T-helper 1 cell (primary cell): ENCODE measurements around the gene METTL23.

Experiments used
- DNase-seq, 5 donors: peaks; one replicate each; pipeline ENCODE4 v3.0.0-alpha.2; 2012 to 2020

The METTL23 gene

DNA sequence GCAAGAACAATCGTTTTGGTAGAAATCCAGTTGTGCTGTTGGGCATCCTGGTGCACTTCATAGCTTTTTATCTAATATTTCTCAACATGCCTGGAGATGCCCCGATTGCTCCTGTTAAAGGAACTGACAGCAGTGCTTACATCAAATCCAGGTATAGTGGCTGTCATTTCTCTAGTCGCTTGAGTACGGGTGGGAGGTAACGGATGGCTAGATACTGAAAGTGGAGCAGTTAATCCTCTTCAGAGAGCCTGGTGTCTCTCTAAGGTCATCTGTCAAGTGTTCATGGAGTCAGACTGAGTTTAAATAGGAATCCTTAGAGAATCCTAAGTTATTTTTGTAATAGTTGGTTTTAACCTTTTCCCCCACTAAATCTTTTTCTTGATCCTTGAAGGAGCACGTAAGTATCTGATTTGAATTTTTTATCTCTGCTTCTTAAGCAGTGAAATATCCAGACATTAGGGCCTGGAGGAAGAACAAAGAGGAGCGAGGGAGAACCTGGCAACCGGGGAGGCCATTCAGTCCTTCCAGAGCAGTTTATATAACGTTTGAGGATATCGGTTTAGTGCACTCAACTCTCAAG is 48.5 kb downstream of the METTL23 start:
- no peak for DNase-seq

DNA sequence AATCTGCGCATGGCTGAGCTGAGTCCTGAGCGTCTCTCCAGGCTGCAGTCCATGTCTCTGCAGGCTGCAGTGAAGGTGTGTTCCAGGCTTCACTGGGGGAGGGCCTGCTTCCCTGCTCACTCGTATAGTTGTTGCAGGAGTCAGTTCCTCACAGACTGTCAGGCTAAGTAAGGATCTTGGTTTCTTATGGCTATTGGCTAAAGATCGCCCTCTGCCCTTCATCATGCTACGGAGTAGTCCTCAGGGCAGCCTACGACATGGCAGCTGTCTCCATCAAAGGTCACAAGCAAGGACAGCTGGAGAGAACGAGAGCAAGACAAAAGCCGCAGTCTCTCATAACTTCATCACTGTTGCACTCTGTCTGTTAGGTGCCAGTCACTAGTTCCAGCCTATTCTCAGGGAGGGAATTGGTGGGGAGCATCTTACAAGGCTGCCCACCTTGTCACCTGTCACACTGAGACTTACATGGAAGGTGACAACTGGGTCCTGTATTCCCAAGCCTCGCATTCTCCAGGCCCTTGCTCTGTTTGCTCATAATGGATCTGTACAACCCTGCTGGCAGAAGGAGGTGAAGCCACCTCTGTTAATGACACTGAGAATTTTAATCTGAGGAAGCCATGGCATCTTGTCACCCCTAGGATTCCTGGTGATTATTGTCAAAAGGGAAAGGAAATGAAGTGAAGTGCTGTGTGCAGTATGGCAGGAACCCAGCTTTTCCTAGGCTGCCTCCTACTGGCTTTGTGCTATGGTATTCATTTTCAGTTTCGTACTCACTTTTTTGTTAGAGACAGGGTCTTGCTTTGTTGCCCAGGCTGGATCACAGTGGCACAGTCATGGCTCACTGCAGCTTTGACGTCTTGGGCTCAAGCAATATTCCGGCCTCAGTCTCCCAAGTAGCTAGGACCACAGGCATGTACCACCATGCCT is 54.7 kb downstream of the METTL23 start:
- DNase-seq, result no peak

DNA sequence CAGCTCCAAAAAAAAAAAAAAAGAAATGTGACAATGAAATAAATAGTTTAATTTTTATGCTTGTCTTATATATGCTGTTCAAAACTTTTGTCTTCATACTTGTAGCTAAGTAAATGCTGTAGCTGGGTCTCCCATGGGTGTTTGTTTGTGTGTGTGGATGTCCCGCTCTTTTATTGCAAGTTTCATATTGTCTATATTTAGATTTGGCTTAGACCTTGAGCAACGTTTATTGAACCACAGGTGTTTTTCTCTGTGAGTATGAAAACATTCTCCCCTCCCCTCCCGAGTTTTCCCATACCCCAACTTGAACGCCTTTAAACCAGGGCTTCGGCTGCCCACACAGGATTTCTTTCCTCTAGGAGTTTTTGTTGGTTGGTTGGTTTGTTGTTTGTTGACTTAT is 56.5 kb downstream of the METTL23 start:
- no peak for DNase-seq
